Activated CD4-positive, alpha-beta T cell treated with anti-CD3 and anti-CD28 coated beads, Interleukin-2, amount 50 U/mL, for 1 hour (primary cell): ENCODE data around the gene HOXD11.
A peak's percentile ranks its signal among the peaks of the same experiment; 100 is the strongest.

Experiments
- DNase-seq: peaks from one replicate; pipeline ENCODE4 v3.0.0-alpha.2; 2020

HOXD11 gene

GRCh38 chr2:176136374-176137251, 29.5 kb downstream of the HOXD11 start:
- DNase-seq: no peak

- no peak for DNase-seq
Observed at GRCh38 chr2:176137252-176137580, 30.1 kb downstream of the HOXD11 start.

GRCh38 chr2:176137906-176138305, 30.8 kb downstream of the HOXD11 start:
- no peak for DNase-seq

- no peak for DNase-seq
Observed at GRCh38 chr2:176138526-176138922, 31.4 kb downstream of the HOXD11 start.

GRCh38 chr2:176138923-176139660, 32.0 kb downstream of the HOXD11 start:
- no peak for DNase-seq

- DNase-seq: no peak
Observed at GRCh38 chr2:176139661-176140512, 32.8 kb downstream of the HOXD11 start.

GRCh38 chr2:176140513-176141317, 33.6 kb downstream of the HOXD11 start:
- DNase-seq: peak; percentile 51

GRCh38 chr2:176142281-176142680, 35.2 kb downstream of the HOXD11 start:
- no peak for DNase-seq

GRCh38 chr2:176145085-176145969, 38.2 kb downstream of the HOXD11 start:
- DNase-seq: no peak

GRCh38 chr2:176146101-176146500, 39.0 kb downstream of the HOXD11 start:
- no peak for DNase-seq

- no peak for DNase-seq
Observed at GRCh38 chr2:176146645-176147044, 39.6 kb downstream of the HOXD11 start.

- no peak for DNase-seq
Observed at GRCh38 chr2:176147210-176147799, 40.2 kb downstream of the HOXD11 start.

- DNase-seq: no peak
Observed at GRCh38 chr2:176147800-176148496, 40.9 kb downstream of the HOXD11 start.

GRCh38 chr2:176148751-176149421, 41.8 kb downstream of the HOXD11 start:
- no peak for DNase-seq

- no peak for DNase-seq
Observed at GRCh38 chr2:176149481-176149938, 42.4 kb downstream of the HOXD11 start.

GRCh38 chr2:176149939-176150583, 43.0 kb downstream of the HOXD11 start:
- DNase-seq: no peak

GRCh38 chr2:176150584-176151441, 43.7 kb downstream of the HOXD11 start:
- no peak for DNase-seq
